BLaER1 treated with 17β-estradiol and CSF1 and Interleukin-3, amounts not matched to agents 10 nM and 100 nM (cell line): ENCODE data around the gene CGREF1.
"Not testable (repeated sequence)": the region's sequence is repeated elsewhere in the genome, so short reads cannot be mapped to it uniquely, and the experiment has no call there.

ENCODE experiments used
- H3K27ac ChIP-seq, 11 experiments: shearing (Covaris generic); formaldehyde crosslinking; 2 replicates each; pipeline ENCODE4 v1.8.1; 2022
- H3K27me3 ChIP-seq, 11 experiments: shearing (Covaris generic); formaldehyde crosslinking; 2 replicates each; pipeline ENCODE4 v1.8.1; 2022
- H3K36me3 ChIP-seq, 11 experiments: shearing (Covaris generic); formaldehyde crosslinking; 2 replicates each; pipeline ENCODE4 v1.8.1; 2022
- H3K4me1 ChIP-seq, 10 experiments: shearing (Covaris generic); formaldehyde crosslinking; 2 replicates each; pipeline ENCODE4 v1.8.1; 2022
- H3K4me2 ChIP-seq, 11 experiments: shearing (Covaris generic); formaldehyde crosslinking; 2 replicates each; pipeline ENCODE4 v1.8.1; 2022
- H3K4me3 ChIP-seq, 10 experiments: shearing (Covaris generic); formaldehyde crosslinking; 2 replicates each; pipeline ENCODE4 v1.8.1; 2022
- H3K9ac ChIP-seq, 11 experiments: shearing (Covaris generic); formaldehyde crosslinking; 2 replicates each; pipeline ENCODE4 v1.8.1; 2022
- H3K9me3 ChIP-seq, 11 experiments: shearing (Covaris generic); formaldehyde crosslinking; replicated peaks in 1 of 11; 2 replicates each; pipeline ENCODE4 v1.8.1; 2022
- H4K20me1 ChIP-seq, 11 experiments: shearing (Covaris generic); formaldehyde crosslinking; 2 replicates each; pipeline ENCODE4 v1.8.1; 2022
- Cebpa-rat ChIP-seq, 11 experiments: shearing (Covaris generic); IDR thresholded peaks; 2 replicates each; pipeline ENCODE4 v1.8.1; 2022

CGREF1 gene

GRCh38 chr2:27078267-27079194 lies 40.4 kb downstream of the CGREF1 start, which contains the start of gene EMILIN1:
EMILIN1 (plus strand) TSS chr2:27078615; CDS start chr2:27079066, 451 bp downstream.
- Histone ChIP-seq H3K9me3 (no peaks in the 10 kb centered on the region), H3K9ac (peak within 1 kb of the TSS; percentile 86 to 91 (median 90)), H3K4me3 (peak within 1 kb of the TSS; percentile 73 to 97 (median 82)), H3K36me3 (peaks cover 14 to 27% (median 19%) of the 10 kb centered on the region in 11 experiments; a peak in 21 of 22 replicates), H3K27ac (peak within 1 kb of the TSS; percentile 80 to 94 (median 88)), H4K20me1 (peaks cover 0 to 22% (median 8%) of the 10 kb centered on the region in 11 experiments; a peak in 12 of 22 replicates), H3K27me3 (no peaks in the 10 kb centered on the region), H3K4me1 (peaks cover 75 to 97% (median 83%) of the 10 kb centered on the region in 10 experiments), H3K4me2 (peak within 1 kb of the TSS; percentile 98 to 100 (median 99))
- TF ChIP-seq Cebpa-rat (IDR thresholded peaks at IDR 0.05): no peak

- no peak for TF ChIP-seq Cebpa-rat (IDR thresholded peaks at IDR 0.05)
These were observed 41.7 kb downstream of the CGREF1 start for GRCh38 chr2:27077231-27077630.

GRCh38 chr2:27076323-27076722 lies 42.6 kb downstream of the CGREF1 start:
- Histone ChIP-seq H3K27me3 (no peaks in the 10 kb centered on the region), H3K4me1 (peaks cover 70 to 94% (median 78%) of the 10 kb centered on the region in 10 experiments), H3K4me2 (peak overlapping the region; percentile 93 to 100 (median 99)), H4K20me1 (no peaks in the 10 kb centered on the region), H3K36me3 (peaks cover 0 to 7% (median 0%) of the 10 kb centered on the region in 11 experiments; a peak in 5 of 22 replicates), H3K4me3 (no peak overlapping the region), H3K27ac (peak overlapping the region in 9 of 11 experiments; percentile 81 to 93 (median 91); a peak in 18 of 22 replicates), H3K9ac (peak overlapping the region in 6 of 11 experiments; percentile 55 to 72 (median 68); a peak in 10 of 22 replicates), H3K9me3 (no peaks in the 10 kb centered on the region)
- no peak for TF ChIP-seq Cebpa-rat (IDR thresholded peaks at IDR 0.05)

More at GRCh38 chr2:27077231-27077630, 41.7 kb downstream of the CGREF1 start:
- Histone ChIP-seq H4K20me1 (peaks cover 0 to 9% (median 0%) of the 10 kb centered on the region in 11 experiments; a peak in 9 of 22 replicates), H3K4me3 (no peak overlapping the region), H3K4me2 (peak overlapping the region; percentile 98 to 100 (median 99)), H3K9me3 (no peaks in the 10 kb centered on the region), H3K9ac (peak overlapping the region in 7 of 11 experiments; percentile 24 to 91 (median 89); a peak in 9 of 22 replicates), H3K27me3 (no peaks in the 10 kb centered on the region), H3K27ac (peak overlapping the region; percentile 80 to 94 (median 88); a peak in 18 of 22 replicates), H3K4me1 (peaks cover 75 to 97% (median 83%) of the 10 kb centered on the region in 10 experiments), H3K36me3 (peaks cover under 1 to 14% (median 6%) of the 10 kb centered on the region in 11 experiments; a peak in 20 of 22 replicates)

- Histone ChIP-seq H3K4me1 (peaks cover 68 to 91% (median 77%) of the 10 kb centered on the region in 10 experiments), H3K4me3 (peak overlapping the region in 5 of 10 experiments; percentile 2 to 35 (median 22); a peak in 7 of 20 replicates), H3K27ac (peak overlapping the region; percentile 45 to 93 (median 90); a peak in 21 of 22 replicates), H3K4me2 (peak overlapping the region; percentile 93 to 100 (median 99)), H3K9ac (peak overlapping the region; percentile 15 to 72 (median 64); a peak in 20 of 22 replicates)
- H3K27me3 ChIP-seq, H3K36me3 ChIP-seq, H3K9me3 ChIP-seq, H4K20me1 ChIP-seq: not testable (repeated sequence)
These were observed 43.4 kb downstream of the CGREF1 start for GRCh38 chr2:27075566-27075871.

- Histone ChIP-seq H3K9ac (peak overlapping the region; percentile 15 to 72 (median 64); a peak in 20 of 22 replicates), H4K20me1 (peaks cover 0 to 12% (median 5%) of the 10 kb centered on the region in 11 experiments; a peak in 9 of 22 replicates), H3K9me3 (no peaks in the 10 kb centered on the region), H3K27ac (peak overlapping the region; percentile 45 to 93 (median 90); a peak in 21 of 22 replicates), H3K4me2 (peak overlapping the region; percentile 93 to 100 (median 99)), H3K36me3 (peaks cover 3 to 6% (median 5%) of the 10 kb centered on the region in 11 experiments; a peak in 17 of 22 replicates), H3K4me1 (peaks cover 68 to 91% (median 77%) of the 10 kb centered on the region in 10 experiments), H3K4me3 (peak overlapping the region in 6 of 10 experiments; percentile 9 to 37 (median 26); a peak in 7 of 20 replicates), H3K27me3 (no peaks in the 10 kb centered on the region)
- TF ChIP-seq Cebpa-rat (IDR thresholded peaks at IDR 0.05): peak in 2 of 11 experiments; percentile 51 to 66; a peak in 3 of 22 replicates
These were observed 44.0 kb downstream of the CGREF1 start for GRCh38 chr2:27074738-27075565.

GRCh38 chr2:27073782-27074181 lies 45.1 kb downstream of the CGREF1 start:
- H3K9ac ChIP-seq: peak overlapping the region in 10 of 11 experiments; percentile 40 to 72 (median 65); a peak in 18 of 22 replicates
- TF ChIP-seq Cebpa-rat (IDR thresholded peaks at IDR 0.05): no peak
- peak overlapping the region in 1 of 10 experiments; percentile 33; a peak in 1 of 20 replicates for H3K4me3 ChIP-seq
- no peaks in the 10 kb centered on the region for H3K27me3 ChIP-seq
- peak overlapping the region; percentile 23 to 93 (median 90); a peak in 19 of 22 replicates for H3K27ac ChIP-seq
- H3K36me3 ChIP-seq: peaks cover 15 to 18% (median 17%) of the 10 kb centered on the region in 11 experiments
- H3K4me2 ChIP-seq: peak overlapping the region; percentile 93 to 100 (median 99)
- no peaks in the 10 kb centered on the region for H3K9me3 ChIP-seq
- H4K20me1 ChIP-seq: peaks cover 0 to 24% (median 15%) of the 10 kb centered on the region in 11 experiments; a peak in 16 of 22 replicates
- peaks cover 78 to 91% (median 86%) of the 10 kb centered on the region in 10 experiments for H3K4me1 ChIP-seq

GRCh38 chr2:27072920-27073319 lies 46.0 kb downstream of the CGREF1 start:
- H3K4me2 ChIP-seq: peak overlapping the region; percentile 93 to 100 (median 99)
- H3K27ac ChIP-seq: peak overlapping the region in 10 of 11 experiments; percentile 77 to 93 (median 90); a peak in 20 of 22 replicates
- TF ChIP-seq Cebpa-rat (IDR thresholded peaks at IDR 0.05): no peak
- H3K36me3 ChIP-seq: peaks cover 24 to 27% (median 25%) of the 10 kb centered on the region in 11 experiments
- H4K20me1 ChIP-seq: peaks cover 4 to 32% (median 23%) of the 10 kb centered on the region in 11 experiments; a peak in 19 of 22 replicates
- peaks cover 81 to 89% (median 87%) of the 10 kb centered on the region in 10 experiments for H3K4me1 ChIP-seq
- peak overlapping the region in 9 of 10 experiments; percentile 77 to 97 (median 86); a peak in 13 of 20 replicates for H3K4me3 ChIP-seq
- H3K9me3 ChIP-seq: no peaks in the 10 kb centered on the region
- H3K27me3 ChIP-seq: no peaks in the 10 kb centered on the region
- peak overlapping the region; percentile 83 to 96 (median 89); a peak in 21 of 22 replicates for H3K9ac ChIP-seq
